Sigmoid colon (tissue), 4 donors: ENCODE data around the gene SLC35G4.

Experiments
- CTCF ChIP-seq, 4 experiments: fragments of 450-650 bp in 3 of 4; fragments of 200-600 bp in 1 of 4; IDR thresholded peaks; one replicate each; pipeline ENCODE4 v1.5.1; 2016 to 2019; ENCODE audit warnings: antibody characterized with exemption in 4 of 4, mild to moderate bottlenecking in 3 of 4, moderate library complexity in 2 of 4
- EP300 ChIP-seq, 4 donors: sonication (generic); formaldehyde crosslinking; IDR thresholded peaks; one replicate each; pipeline ENCODE4 v1.6.1; 2017; ENCODE audit warnings: antibody characterized with exemption in 4 of 4
- POLR2AphosphoS5 ChIP-seq, 4 donors: sonication (generic); formaldehyde crosslinking; IDR thresholded peaks; one replicate each; pipeline ENCODE4 v1.6.1; 2017; ENCODE audit warnings: antibody characterized with exemption in 4 of 4

GRCh38 chr18:11587846-11588245 lies 21.6 kb upstream of the SLC35G4 start:
- no peak for TF ChIP-seq CTCF (IDR thresholded peaks at IDR 0.05)
- TF ChIP-seq EP300 (IDR thresholded peaks at IDR 0.05) = no peak
- TF ChIP-seq POLR2AphosphoS5 (IDR thresholded peaks at IDR 0.05) = no peak
